Middle frontal gyrus (tissue), 1 donor: Measurements from ENCODE around the gene HIPK2.
A peak's percentile ranks its signal among the peaks of the same experiment; 100 is the strongest.

Source experiments
- DNase-seq: peaks from one replicate; pipeline ENCODE4 v3.0.0-alpha.2; 2015; ENCODE audit warnings: low spot score; ENCODE audit errors: extremely low spot score

The HIPK2 gene

GRCh38 chr7:139777948-139778841 lies at the start of gene HIPK2:
Gene HIPK2 (minus strand): TSS chr7:139777998. CDS start chr7:139777623, 375 bp downstream.
- peak; percentile 49 for DNase-seq

GRCh38 chr7:139827042-139827441 lies 49.2 kb upstream of the HIPK2 start:
- DNase-seq, result no peak

GRCh38 chr7:139825666-139826290 lies 48.0 kb upstream of the HIPK2 start:
- DNase-seq, result no peak

GRCh38 chr7:139823959-139824521 lies 46.2 kb upstream of the HIPK2 start:
- no peak for DNase-seq

- no peak for DNase-seq
Observed at GRCh38 chr7:139822855-139823254, 45.1 kb upstream of the HIPK2 start.

- no peak for DNase-seq
Observed at GRCh38 chr7:139821349-139822105, 43.7 kb upstream of the HIPK2 start.

- DNase-seq, result no peak
Observed at GRCh38 chr7:139820089-139820488, 42.3 kb upstream of the HIPK2 start.

- no peak for DNase-seq
Observed at GRCh38 chr7:139817249-139817648, 39.5 kb upstream of the HIPK2 start.

- DNase-seq, result no peak
Observed at GRCh38 chr7:139813689-139814088, 35.9 kb upstream of the HIPK2 start.

- no peak for DNase-seq
Observed at GRCh38 chr7:139813151-139813550, 35.4 kb upstream of the HIPK2 start.

GRCh38 chr7:139811066-139811465 lies 33.3 kb upstream of the HIPK2 start:
- no peak for DNase-seq

GRCh38 chr7:139808846-139809442 lies 31.1 kb upstream of the HIPK2 start:
- DNase-seq, result no peak

GRCh38 chr7:139808427-139808826 lies 30.6 kb upstream of the HIPK2 start:
- no peak for DNase-seq

GRCh38 chr7:139807009-139807408 lies 29.2 kb upstream of the HIPK2 start:
- DNase-seq, result no peak

- DNase-seq, result no peak
Observed at GRCh38 chr7:139804571-139804970, 26.8 kb upstream of the HIPK2 start.

- no peak for DNase-seq
Observed at GRCh38 chr7:139799586-139799985, 21.8 kb upstream of the HIPK2 start.

- DNase-seq, result no peak
Observed at GRCh38 chr7:139798892-139799291, 21.1 kb upstream of the HIPK2 start.

GRCh38 chr7:139798221-139798620 lies 20.4 kb upstream of the HIPK2 start:
- no peak for DNase-seq

- DNase-seq, result no peak
Observed at GRCh38 chr7:139797607-139798006, 19.8 kb upstream of the HIPK2 start.

GRCh38 chr7:139791316-139791715 lies 13.5 kb upstream of the HIPK2 start:
- no peak for DNase-seq

- DNase-seq, result no peak
Observed at GRCh38 chr7:139784648-139785047, 6.8 kb upstream of the HIPK2 start.
